ENCODE data around the gene SYT10.
"Not testable (repeated sequence)": the region's sequence is repeated elsewhere in the genome, so short reads cannot be mapped to it uniquely, and the experiment has no call there.

Gene SYT10

GRCh38 chr12:33331961-33332398 lies 107.6 kb downstream of the SYT10 start:
- DNase-seq: not testable (repeated sequence)

GRCh38 chr12:33330940-33331339 lies 108.7 kb downstream of the SYT10 start:
- DNase-seq: no peak
